Ovary (tissue), 9 donors: ENCODE measurements around the gene RALGPS1. TPM values are rescaled to one million over a fixed set of nuclear protein-coding genes. Genes with fewer than 3 reads are reported as not detected.

Experiments used
- DNase-seq, 5 donors: peaks; one replicate each; pipeline ENCODE4 v3.0.0-alpha.2; 2019 to 2020
- H3K27ac ChIP-seq, 2 donors: fragments of 200-600 bp; one replicate each; pipeline versions ENCODE4 v1.5.1 to v1.8.0; 2019 to 2022
- H3K27me3 ChIP-seq: fragments of 200-600 bp; one replicate; pipeline ENCODE4 v1.8.0; 2022
- H3K36me3 ChIP-seq: fragments of 200-600 bp; sonication (generic); one replicate; pipeline ENCODE4 v1.5.1; 2019
- H3K4me1 ChIP-seq: one replicate; pipeline ENCODE4 v1.8.1; 2013; ENCODE audit warnings: mild to moderate bottlenecking, moderate library complexity; ENCODE audit not compliant: insufficient read depth
- H3K4me3 ChIP-seq: fragments of 200-600 bp; sonication (generic); one replicate; pipeline ENCODE4 v1.5.1; 2017
- H3K9me3 ChIP-seq, 2 donors: fragments of 200-600 bp in 1 of 2; sonication (generic) in 1 of 2; one replicate each; pipeline versions ENCODE4 v1.5.1 to v1.8.1; 2013 to 2019; ENCODE audit warnings: mild to moderate bottlenecking in 1 of 2, moderate library complexity in 1 of 2
- CTCF ChIP-seq, 3 donors: fragments of 450-650 bp in 2 of 3; fragments of 200-600 bp in 1 of 3; IDR thresholded peaks; one replicate each; pipeline versions ENCODE4 v1.5.1 to v1.8.0; 2016 to 2022; ENCODE audit warnings: antibody characterized with exemption in 3 of 3, mild to moderate bottlenecking in 1 of 3
- EP300 ChIP-seq: sonication (generic); formaldehyde crosslinking; IDR thresholded peaks from one replicate; pipeline ENCODE4 v1.6.1; 2017; ENCODE audit warnings: antibody characterized with exemption
- POLR2A ChIP-seq: fragments of 450-650 bp; IDR thresholded peaks from one replicate; pipeline ENCODE4 v1.6.1; 2017; ENCODE audit warnings: antibody characterized with exemption, mild to moderate bottlenecking, moderate library complexity
- WGBS, 3 donors: extraction: QIAGEN DNeasy Blood & Tissue Kit in 1 of 3; methylation state at CpG; one replicate each; pipeline versions ENCODE4 v1.1.5 to v1.1.7; 2013 to 2017; 5-methylcytosine and 5-hydroxymethylcytosine counted together
- intact Hi-C, 4 donors: fragments of 100-400 bp; cut with DNase I; formaldehyde crosslinking; loops; one replicate each; pipeline versions ENCODE4 v1.11.0 to v1.15.1; 2022 to 2023
- polyA plus RNA-seq, 2 donors: library from polyadenylated mRNA; stranded (reverse); fragments of 200-250 nt in 1 of 2; fragments of 350-450 nt in 1 of 2; fragmentation: Illumina TruSeq in 1 of 2; extraction: RNeasy Lipid Tissue Mini Kit (QIAGEN cat#74804) in 1 of 2; gene quantifications; one replicate each; pipeline ENCODE4 v1.2.3, GENCODE V29; 2013 to 2014
- total RNA-seq, 7 donors: library from RNA; depleted of rRNA in 2 of 7; stranded (reverse); fragments of >200 nt in 2 of 7; fragmentation: NEBNext Ultra II Directional in 3 of 7; extraction: Animal tissue kit (Norgen Biotek cat#: 25700) in 3 of 7; gene quantifications; one replicate each; pipeline versions ENCODE4 v1.1.0 to v1.2.4, GENCODE V29; 2016 to 2023
- donor health status: DM: no; HTN: no; CAD: no; lungs with moderate emphysema.
- donor health status: DM: no; HTN: no; CAD: no.
- donor health status: Bipolar disorder and iron deficiency.
- donor health status: DM: yes; HTN: yes; CAD: no.
- donor health status: DM: no; HTN: no; CAD: no.
- donor health status: DM: yes; HTN: yes; CAD: no.

RALGPS1 gene
- total and polyA plus RNA-seq, 9 donors, result 2.3 to 13.1 (median 6.9) TPM

- H3K4me1 ChIP-seq, result peaks cover 12% of the 10 kb centered on the region
- H3K27ac ChIP-seq, result no peak overlapping the region
- H3K9me3 ChIP-seq, result no peaks in the 10 kb centered on the region
- no peaks in the 10 kb centered on the region for H3K27me3 ChIP-seq
- DNase-seq, result peak in 3 of 5 donors; percentile 17 to 28 (median 24)
- no peaks in the 10 kb centered on the region for H3K36me3 ChIP-seq
- H3K4me3 ChIP-seq, result no peak overlapping the region
- intact Hi-C loops, result loop anchor here in 1 of 4 donors (5.0 kb wide), 1 partner anchor 45 kb away; no protein-coding TSS in a partner anchor
- no peak for TF ChIP-seq EP300
- no peak for TF ChIP-seq POLR2A
- TF ChIP-seq CTCF (IDR thresholded peaks at IDR 0.05), result no peak
- WGBS, 3 donors, result 85 to 94% (median 91%) methylated on average over 4 of the region's 4 CpGs
Measured at GRCh38 chr9:127132375-127132774, 217.8 kb downstream of the RALGPS1 start.

GRCh38 chr9:127132921-127133647 lies 218.5 kb downstream of the RALGPS1 start:
- peak in 4 of 5 donors; percentile 35 to 50 (median 44) for DNase-seq
- Histone ChIP-seq H3K27ac (peak overlapping the region; percentile 64 to 67), H3K4me1 (peaks cover 12% of the 10 kb centered on the region), H3K27me3 (no peaks in the 10 kb centered on the region), H3K9me3 (no peaks in the 10 kb centered on the region), H3K36me3 (no peaks in the 10 kb centered on the region), H3K4me3 (no peak overlapping the region)
- intact Hi-C loops, result loop anchor here in 1 of 4 donors (5.0 kb wide), 1 partner anchor 44 kb away; no protein-coding TSS in a partner anchor
- WGBS, 3 donors, result 52 to 64% (median 58%) methylated on average over 15 of the region's 15 CpGs
- no peak for TF ChIP-seq CTCF (IDR thresholded peaks at IDR 0.05)
- no peak for TF ChIP-seq EP300
- no peak for TF ChIP-seq POLR2A

- H3K27me3 ChIP-seq, result no peaks in the 10 kb centered on the region
- peak; percentile 72 to 82 (median 79) for DNase-seq
- 5 to 8% (median 6%) methylated on average over 13 of the region's 13 CpGs for WGBS, 3 donors
- peak overlapping the region; percentile 64 to 67 for H3K27ac ChIP-seq
- H3K36me3 ChIP-seq, result no peaks in the 10 kb centered on the region
- no peak for TF ChIP-seq EP300
- TF ChIP-seq POLR2A, result no peak
- TF ChIP-seq CTCF (IDR thresholded peaks at IDR 0.05), result no peak
- intact Hi-C loops, result loop anchor here in 1 of 4 donors (5.0 kb wide), 1 partner anchor 44 kb away; no protein-coding TSS in a partner anchor
- H3K9me3 ChIP-seq, result no peaks in the 10 kb centered on the region
- peaks cover 12% of the 10 kb centered on the region for H3K4me1 ChIP-seq
- H3K4me3 ChIP-seq, result no peak overlapping the region
Measured at GRCh38 chr9:127133739-127134167, 219.2 kb downstream of the RALGPS1 start.

- no peaks in the 10 kb centered on the region for H3K27me3 ChIP-seq
- WGBS, 3 donors, result 63 to 89% (median 70%) methylated on average over 4 of the region's 4 CpGs
- TF ChIP-seq EP300, result no peak
- TF ChIP-seq CTCF (IDR thresholded peaks at IDR 0.05), result no peak
- TF ChIP-seq POLR2A, result no peak
- intact Hi-C loops, result loop anchor here in 1 of 4 donors (5.0 kb wide), 1 partner anchor 47 kb away; no protein-coding TSS in a partner anchor
- H3K27ac ChIP-seq, result peak overlapping the region in 1 of 2 donors; percentile 24
- peak; percentile 9 to 30 (median 24) for DNase-seq
- no peaks in the 10 kb centered on the region for H3K9me3 ChIP-seq
- H3K4me3 ChIP-seq, result no peak overlapping the region
- no peaks in the 10 kb centered on the region for H3K36me3 ChIP-seq
- H3K4me1 ChIP-seq, result peaks cover 12% of the 10 kb centered on the region
Measured at GRCh38 chr9:127135056-127135745, 220.6 kb downstream of the RALGPS1 start.
